ENCODE data around the gene ARMH1.

The ARMH1 gene

GRCh38 chr1:44670751-44671640, 3.5 kb upstream of the ARMH1 start:
- DNase-seq = no peak

DNA sequence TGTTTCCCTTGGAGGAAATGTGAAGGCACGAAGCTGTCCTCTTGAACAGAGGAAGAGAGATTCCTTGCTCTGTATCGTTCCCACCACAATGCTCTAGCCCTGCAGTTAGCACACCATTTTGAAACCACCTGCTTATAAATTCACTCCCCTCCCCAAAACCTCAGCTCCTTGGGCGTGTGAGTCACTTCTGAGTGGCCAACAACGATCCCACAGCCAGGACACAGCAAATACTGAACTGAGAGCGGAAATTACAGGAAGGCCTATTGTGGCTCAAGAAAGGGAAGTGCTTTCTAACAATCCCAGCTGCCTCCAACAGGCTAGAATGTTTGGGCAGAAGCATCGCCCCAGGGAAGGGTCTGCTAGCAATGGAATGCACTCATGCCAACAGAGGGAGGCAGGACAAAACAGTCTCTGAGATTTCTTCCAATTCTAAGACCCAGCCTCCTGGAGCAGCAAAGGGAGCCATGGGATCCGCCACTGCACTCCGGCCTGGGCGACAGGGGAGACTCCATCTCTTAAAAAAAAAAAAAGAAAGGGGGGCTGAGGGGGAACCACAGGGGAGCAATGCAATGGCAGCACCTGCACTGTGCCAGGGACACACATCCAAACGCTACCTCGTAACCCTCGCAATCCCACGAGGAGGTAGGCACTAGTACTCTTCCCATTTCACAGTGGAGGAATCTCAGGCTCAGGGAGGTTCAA, 2.1 kb upstream of the ARMH1 start:
- DNase-seq = peak; percentile 18 to 94

DNA sequence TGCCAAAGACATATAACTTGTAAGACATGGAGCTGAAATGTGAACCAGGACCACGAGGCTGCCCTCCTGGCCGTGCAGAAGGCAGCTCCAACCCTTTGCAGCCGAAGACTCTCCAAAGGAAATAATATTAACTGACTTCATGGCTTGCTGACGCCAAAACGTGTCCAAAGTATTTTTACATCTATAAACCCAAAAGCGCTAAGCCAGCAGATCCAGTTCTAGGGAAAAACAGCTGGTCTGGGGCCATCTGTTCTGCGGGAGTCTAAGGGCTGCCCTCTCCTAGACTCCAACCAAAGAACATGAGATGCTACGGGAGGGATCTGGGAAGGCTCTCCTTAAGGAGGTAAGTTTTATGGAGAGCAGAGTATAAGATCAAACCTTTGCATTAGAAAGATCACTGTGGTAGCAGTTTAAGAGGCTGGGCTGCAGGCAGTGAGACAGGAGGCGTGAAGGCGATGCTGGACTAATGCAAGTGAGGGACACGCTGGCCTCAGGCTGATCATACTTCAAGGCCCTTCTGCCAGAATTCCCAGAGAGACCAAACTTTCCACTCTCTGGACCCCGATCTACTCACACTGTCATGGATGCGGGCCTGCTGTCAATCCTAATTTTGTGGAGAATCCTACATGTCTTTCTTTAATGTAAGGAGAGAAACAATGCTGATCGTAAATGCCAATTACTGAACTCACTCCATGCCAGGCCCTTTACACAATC, 1.4 kb upstream of the ARMH1 start:
- no peak for DNase-seq

- DNase-seq = no peak
Observed at GRCh38 chr1:44673675-44674112, 820 bp upstream of the ARMH1 start.

DNA sequence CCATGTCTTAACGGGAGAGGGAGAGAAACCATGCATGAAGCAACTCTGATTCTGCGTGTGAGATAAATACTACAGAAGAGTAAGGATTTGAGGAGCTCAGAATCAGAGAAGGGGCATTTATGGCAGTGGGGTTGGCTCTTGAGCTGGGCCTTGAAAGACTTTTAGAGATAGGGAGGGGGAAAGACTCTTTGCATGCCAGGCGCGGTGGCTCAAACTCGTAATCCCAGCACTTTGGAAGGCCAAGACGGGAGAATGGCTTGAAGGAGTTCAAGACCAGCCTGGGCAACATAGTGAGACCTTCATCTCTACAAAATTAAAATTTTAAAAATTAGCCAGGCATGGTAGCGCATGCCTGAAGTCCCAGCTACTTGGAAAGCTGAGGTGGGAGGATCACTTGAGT, 672 bp downstream of the ARMH1 start:
- DNase-seq = no peak

DNA sequence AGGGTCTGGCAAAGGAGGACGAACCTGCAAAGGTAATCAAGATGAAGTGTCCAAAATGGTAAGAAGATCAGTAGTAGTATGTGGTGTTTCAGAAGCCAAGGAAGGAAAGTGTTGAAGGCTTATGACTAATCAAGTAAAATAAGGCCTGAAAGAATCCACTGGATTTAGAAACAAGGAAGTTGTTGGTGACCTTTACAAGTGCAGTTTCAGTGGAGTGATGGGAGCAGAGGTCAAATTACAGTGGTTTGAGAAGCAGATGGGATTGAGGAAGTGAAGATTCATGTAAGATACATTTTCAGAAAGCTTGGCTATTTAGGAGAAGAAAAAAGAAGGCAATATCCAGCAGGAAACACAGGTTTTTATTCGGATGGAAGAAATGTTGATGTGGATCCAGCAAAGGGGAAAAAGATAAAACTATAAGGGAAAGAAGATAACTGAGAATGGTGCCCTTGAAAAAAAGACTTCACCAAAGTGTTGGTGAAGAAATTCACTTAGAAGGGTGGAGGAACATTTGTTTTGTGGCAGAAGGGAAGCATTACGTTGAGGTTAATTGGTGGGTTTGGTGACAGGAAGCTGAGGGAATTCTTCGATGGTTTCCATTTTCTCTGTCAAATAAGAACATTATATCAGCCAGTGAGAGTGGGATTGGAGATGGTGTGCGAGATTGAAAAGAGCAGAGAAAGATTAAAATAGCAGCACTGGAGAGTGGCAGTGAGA, 2.1 kb downstream of the ARMH1 start:
- peak in 1 of 2 donors; percentile 91 for DNase-seq

- no peak for DNase-seq
Observed at GRCh38 chr1:44677201-44677766, 2.8 kb downstream of the ARMH1 start.

- DNase-seq = no peak
Observed at GRCh38 chr1:44678120-44678519, 3.6 kb downstream of the ARMH1 start.

GRCh38 chr1:44678626-44679025, 4.1 kb downstream of the ARMH1 start:
- no peak for DNase-seq

- no peak for DNase-seq
Observed at GRCh38 chr1:44679468-44679867, 5.0 kb downstream of the ARMH1 start.

DNA sequence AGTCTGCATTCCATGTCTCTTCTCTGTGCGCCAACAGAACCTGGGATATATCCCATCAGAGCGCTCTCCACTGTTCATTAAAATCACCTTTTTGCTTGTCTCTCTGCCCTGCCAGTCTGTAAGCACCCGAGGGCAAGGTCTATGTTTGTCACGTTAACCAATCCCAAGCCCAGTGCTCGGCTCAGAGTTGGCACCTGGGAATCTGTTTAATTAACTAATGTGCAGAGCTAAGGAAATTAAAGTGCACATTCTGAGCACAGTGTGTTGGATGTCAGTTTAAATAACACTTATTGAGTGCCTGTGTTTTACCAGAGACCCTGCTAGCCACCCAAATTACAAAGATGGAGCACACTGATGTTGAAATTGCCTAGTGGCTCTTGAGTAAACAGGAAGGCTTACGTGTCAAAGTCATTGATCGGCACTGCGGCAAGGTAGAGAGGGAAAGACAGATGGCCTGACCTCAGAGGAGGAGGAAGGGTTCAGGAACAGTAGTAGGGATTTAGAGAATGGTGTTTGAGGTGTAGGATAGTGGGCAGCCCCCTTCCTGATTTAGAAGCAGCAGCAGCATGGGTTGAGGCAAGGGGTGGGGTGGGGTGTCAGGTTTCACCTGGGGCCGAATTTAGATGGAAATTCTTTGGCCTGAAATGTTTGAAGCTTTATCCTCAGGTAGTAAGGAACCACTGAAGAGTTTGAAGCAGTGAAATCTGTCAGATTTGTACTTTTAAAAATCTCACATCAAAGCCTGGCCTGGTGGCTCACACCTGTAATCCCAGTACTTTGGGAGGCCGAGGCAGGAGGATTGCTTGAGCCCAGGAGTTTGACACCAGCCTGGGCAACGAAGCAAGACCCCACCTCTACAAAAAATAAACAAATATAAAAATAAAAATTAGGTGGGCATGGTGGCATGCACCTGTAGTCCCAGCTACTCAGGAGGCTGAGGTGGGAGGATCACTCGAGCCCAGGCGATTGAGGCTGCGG, 7.7 kb downstream of the ARMH1 start:
- DNase-seq = no peak

DNA sequence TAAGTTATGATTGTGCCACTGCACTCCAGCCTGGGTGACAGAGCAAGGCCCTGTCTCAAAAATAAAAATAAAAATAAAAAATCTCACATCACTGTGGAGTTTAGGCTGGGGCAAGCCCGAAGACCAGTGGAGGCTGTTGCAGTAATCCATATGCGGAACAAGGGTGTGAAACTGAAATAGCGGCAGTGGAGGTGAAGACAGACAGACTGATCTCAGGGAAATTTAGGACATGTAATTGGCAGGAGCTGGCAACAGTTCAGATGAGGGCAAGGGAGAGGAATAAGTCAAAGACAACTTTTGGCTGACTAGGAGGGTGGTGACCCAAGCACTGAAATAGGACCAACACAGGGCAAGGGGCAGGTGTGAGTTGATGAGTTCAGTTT, 8.4 kb downstream of the ARMH1 start:
- DNase-seq = no peak

GRCh38 chr1:44684525-44684924, 10.0 kb downstream of the ARMH1 start:
- DNase-seq = peak in 1 of 2 donors; percentile 64

- no peak for DNase-seq
Observed at GRCh38 chr1:44685218-44685617, 10.7 kb downstream of the ARMH1 start.

DNA sequence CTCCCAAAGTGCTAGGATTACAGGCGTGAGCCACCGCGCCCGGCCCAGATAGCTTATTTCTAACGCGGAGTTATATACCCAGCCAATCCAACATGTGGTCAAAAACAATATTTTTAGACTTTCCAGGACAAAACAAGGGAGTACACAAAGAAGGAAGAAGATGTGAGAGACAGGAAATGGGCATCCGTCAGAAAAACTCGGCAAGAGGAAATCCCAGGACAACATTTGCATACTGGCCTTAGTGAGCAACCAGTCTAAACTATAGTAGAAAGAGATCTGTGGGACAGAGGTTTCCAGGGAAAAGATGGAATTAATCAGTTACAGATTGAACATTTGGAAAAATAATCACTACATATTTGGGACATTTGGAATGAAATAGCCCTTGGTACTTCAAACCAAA, 11.4 kb downstream of the ARMH1 start:
- no peak for DNase-seq

GRCh38 chr1:44688760-44689446, 14.4 kb downstream of the ARMH1 start:
- no peak for DNase-seq

DNA sequence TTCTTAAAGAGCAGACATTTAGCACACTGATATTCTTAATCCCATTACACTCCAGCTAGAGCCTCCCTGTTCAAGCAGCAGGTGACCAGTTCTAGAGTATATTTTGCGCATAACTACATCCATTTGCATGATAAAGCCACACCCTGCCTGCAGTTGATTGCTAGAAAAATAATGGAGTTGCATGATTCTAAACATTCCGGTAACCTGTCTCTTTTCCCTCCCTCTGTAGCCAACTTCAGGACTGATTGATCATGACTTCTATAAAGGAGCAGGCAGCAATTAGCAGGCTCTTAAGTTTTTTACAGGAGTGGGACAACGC, 14.9 kb downstream of the ARMH1 start:
- DNase-seq = no peak

GRCh38 chr1:44693159-44693558, 18.6 kb downstream of the ARMH1 start:
- DNase-seq = peak in 1 of 2 donors; percentile 13

GRCh38 chr1:44693900-44694299, 19.4 kb downstream of the ARMH1 start:
- DNase-seq = no peak

GRCh38 chr1:44694863-44695478, 20.5 kb downstream of the ARMH1 start:
- no peak for DNase-seq

Data from bone marrow (tissue), 2 donors.